Astrocyte of the spinal cord (primary cell): ENCODE data around the gene EOGT.

ENCODE experiments used
- DNase-seq: peaks from one replicate; pipeline ENCODE4 v3.0.0; 2011; ENCODE audit warnings: low read depth, low spot score
- H3K4me3 ChIP-seq: 2 replicates; pipeline ENCODE4 v1.5.1; 2011; ENCODE audit warnings: low read depth, mild to moderate bottlenecking, low read length, moderate library complexity
- CTCF ChIP-seq: IDR thresholded peaks from 2 replicates; pipeline ENCODE4 v1.5.1; 2012; ENCODE audit warnings: low read depth, mild to moderate bottlenecking, low read length, inconsistent platforms
- in situ Hi-C: cut with HindIII; loops from 2 replicates; pipeline ENCODE4 v1.10.0; 2017; ENCODE audit warnings: low sequenced_read_pairs

The EOGT gene

GRCh38 chr3:68986496-68987208 lies 26.8 kb downstream of the EOGT start:
- in situ Hi-C loops = no loop called here

GRCh38 chr3:68985146-68985790 lies 28.2 kb downstream of the EOGT start:
- in situ Hi-C loops = no loop called here
- no peak for TF ChIP-seq CTCF
- DNase-seq = no peak
- no peak overlapping the region for H3K4me3 ChIP-seq

More at GRCh38 chr3:68986496-68987208, 26.8 kb downstream of the EOGT start:
- DNase-seq = no peak
- TF ChIP-seq CTCF = no peak
- H3K4me3 ChIP-seq = no peak overlapping the region

- H3K4me3 ChIP-seq = no peak overlapping the region
- in situ Hi-C loops = no loop called here
- TF ChIP-seq CTCF = no peak
- no peak for DNase-seq
These were observed 29.4 kb downstream of the EOGT start for GRCh38 chr3:68984011-68984530.

GRCh38 chr3:68977486-68978167 lies 35.9 kb downstream of the EOGT start:
- in situ Hi-C loops = no loop called here
- TF ChIP-seq CTCF = no peak
- H3K4me3 ChIP-seq = no peak overlapping the region
- DNase-seq = no peak

- no peak for TF ChIP-seq CTCF
- in situ Hi-C loops = no loop called here
- DNase-seq = no peak
- H3K4me3 ChIP-seq = no peak overlapping the region
These were observed 38.8 kb downstream of the EOGT start for GRCh38 chr3:68974711-68975110.

GRCh38 chr3:68973639-68974038 lies 39.8 kb downstream of the EOGT start:
- TF ChIP-seq CTCF = no peak
- in situ Hi-C loops = no loop called here
- no peak for DNase-seq
- no peak overlapping the region for H3K4me3 ChIP-seq
